H9 (cell line): Measurements from ENCODE around the gene APOH. TPM values are rescaled to one million over a fixed set of nuclear protein-coding genes. Genes with fewer than 3 reads are reported as not detected.

Source experiments
- DNase-seq: peaks from one replicate; pipeline ENCODE4 v3.0.0-alpha.2; 2017
- H2AFZ ChIP-seq: one replicate; pipeline ENCODE4 v1.6.1; 2013; ENCODE audit warnings: mild to moderate bottlenecking, low read length, control low read depth, moderate library complexity
- H2AK5ac ChIP-seq: 2 replicates; pipeline ENCODE4 v1.6.1; 2013; ENCODE audit warnings: low read length, control low read depth, mixed read lengths; ENCODE audit not compliant: insufficient read length
- H2BK120ac ChIP-seq: one replicate; pipeline ENCODE4 v1.6.1; 2013; ENCODE audit warnings: low read depth, mild to moderate bottlenecking, low read length, control low read depth, inconsistent platforms; ENCODE audit not compliant: poor library complexity, severe bottlenecking
- H2BK12ac ChIP-seq: 2 replicates; pipeline ENCODE4 v1.6.1; 2013; ENCODE audit warnings: low read length, control low read depth, mixed read lengths, low read depth; ENCODE audit not compliant: insufficient read length
- H2BK15ac ChIP-seq: 2 replicates; pipeline ENCODE4 v1.6.1; 2013; ENCODE audit warnings: low read depth, low read length, control low read depth
- H2BK20ac ChIP-seq: one replicate; pipeline ENCODE4 v1.6.1; 2013; ENCODE audit warnings: low read depth, mild to moderate bottlenecking, low read length, control low read depth, inconsistent platforms; ENCODE audit not compliant: poor library complexity, severe bottlenecking
- H2BK5ac ChIP-seq: 2 replicates; pipeline ENCODE4 v1.6.1; 2013; ENCODE audit warnings: low read length, control low read depth, mixed read lengths; ENCODE audit not compliant: insufficient read length
- H3K14ac ChIP-seq: 2 replicates; pipeline ENCODE4 v1.6.1; 2013; ENCODE audit warnings: low read length, control low read depth; ENCODE audit not compliant: insufficient read depth
- H3K18ac ChIP-seq: 2 replicates; pipeline ENCODE4 v1.6.1; 2013; ENCODE audit warnings: low read depth, mild to moderate bottlenecking, mixed read lengths, low read length, control low read depth; ENCODE audit not compliant: insufficient read length
- H3K23ac ChIP-seq: 2 replicates; pipeline ENCODE4 v1.6.1; 2013; ENCODE audit warnings: low read length, control low read depth, mixed read lengths, low read depth; ENCODE audit not compliant: insufficient read length
- H3K23me2 ChIP-seq: 2 replicates; pipeline ENCODE4 v1.6.1; 2013; ENCODE audit warnings: low read depth, mild to moderate bottlenecking, mixed read lengths, low read length, control low read depth; ENCODE audit not compliant: insufficient read length, poor library complexity, severe bottlenecking
- H3K27ac ChIP-seq: 2 replicates; pipeline ENCODE4 v1.5.1; 2013; ENCODE audit warnings: low read length, control low read depth, mixed read lengths, low read depth; ENCODE audit not compliant: insufficient read length
- H3K27me3 ChIP-seq: 2 replicates; pipeline ENCODE4 v1.6.1; 2013; ENCODE audit warnings: low read length, control low read depth, inconsistent platforms; ENCODE audit not compliant: insufficient read depth
- H3K4ac ChIP-seq: 2 replicates; pipeline ENCODE4 v1.6.1; 2013; ENCODE audit warnings: low read depth, mild to moderate bottlenecking, control low read depth, inconsistent platforms, low read length, moderate library complexity
- H3K4me1 ChIP-seq: 2 replicates; pipeline ENCODE4 v1.6.1; 2013; ENCODE audit warnings: low read length, control low read depth, inconsistent platforms; ENCODE audit not compliant: insufficient read depth
- H3K4me2 ChIP-seq: 2 replicates; pipeline ENCODE4 v1.6.1; 2013; ENCODE audit warnings: low read length, control low read depth, mixed read lengths; ENCODE audit not compliant: insufficient read length, insufficient read depth
- H3K56ac ChIP-seq: 2 replicates; pipeline ENCODE4 v1.6.1; 2013; ENCODE audit warnings: low read depth, mild to moderate bottlenecking, mixed read lengths, low read length, control low read depth; ENCODE audit not compliant: insufficient read length
- H3K79me1 ChIP-seq: 2 replicates; pipeline ENCODE4 v1.6.1; 2013; ENCODE audit warnings: low read depth, mild to moderate bottlenecking, moderate library complexity, low read length, control low read depth, inconsistent platforms; ENCODE audit not compliant: insufficient read depth, poor library complexity, severe bottlenecking
- H3K79me2 ChIP-seq: 2 replicates; pipeline ENCODE4 v1.6.1; 2013; ENCODE audit warnings: low read length, control low read depth, inconsistent platforms; ENCODE audit not compliant: insufficient read depth
- H3K9ac ChIP-seq: 2 replicates; pipeline ENCODE4 v1.6.1; 2013; ENCODE audit warnings: low read length, control low read depth, mixed read lengths; ENCODE audit not compliant: insufficient read length; ENCODE audit errors: extremely low read depth
- H3K9me3 ChIP-seq: one replicate; pipeline ENCODE4 v1.6.1; 2013; ENCODE audit warnings: low read depth, low read length, inconsistent platforms; ENCODE audit not compliant: control insufficient read depth
- H3T11ph ChIP-seq: one replicate; pipeline ENCODE4 v1.6.1; 2013; ENCODE audit warnings: mild to moderate bottlenecking, low read length, control low read depth, inconsistent platforms
- H4K20me1 ChIP-seq: one replicate; pipeline ENCODE4 v1.6.1; 2013; ENCODE audit not compliant: control insufficient read depth, insufficient read length, insufficient read depth
- H4K5ac ChIP-seq: 2 replicates; pipeline ENCODE4 v1.6.1; 2013; ENCODE audit warnings: low read depth, mild to moderate bottlenecking, mixed read lengths, low read length, control low read depth; ENCODE audit not compliant: insufficient read length
- H4K8ac ChIP-seq: replicated peaks from 2 replicates; pipeline ENCODE4 v1.6.1; 2013; ENCODE audit warnings: low read length, control low read depth, mixed read lengths, low read depth; ENCODE audit not compliant: insufficient read length
- H4K91ac ChIP-seq: 2 replicates; pipeline ENCODE4 v1.6.1; 2013; ENCODE audit warnings: low read depth, mild to moderate bottlenecking, moderate library complexity, mixed read lengths, low read length, control low read depth; ENCODE audit not compliant: insufficient read length
- H3K27ac Mint-ChIP-seq, 3 experiments: 2 replicates in 2 of 3; 3 replicates in 1 of 3; pipeline ENCODE4 v1.8.0; 2020 to 2021; ENCODE audit warnings: mixed read lengths in 3 of 3, mild to moderate bottlenecking in 1 of 3, moderate library complexity in 1 of 3
- H3K27me3 Mint-ChIP-seq: 2 replicates; pipeline ENCODE4 v1.8.0; 2021; ENCODE audit warnings: low read depth, mild to moderate bottlenecking, moderate library complexity, mixed read lengths
- H3K36me3 Mint-ChIP-seq, 3 experiments: 2 replicates in 2 of 3; 3 replicates in 1 of 3; pipeline ENCODE4 v1.8.0; 2020 to 2021; ENCODE audit warnings: low read depth in 3 of 3, mixed read lengths in 3 of 3; ENCODE audit not compliant: insufficient read depth in 1 of 3
- H3K4me1 Mint-ChIP-seq, 2 experiments: 2 replicates each; pipeline ENCODE4 v1.8.0; 2020; ENCODE audit warnings: mixed read lengths in 2 of 2
- H3K4me3 Mint-ChIP-seq, 2 experiments: 2 replicates in 1 of 2; 3 replicates in 1 of 2; pipeline ENCODE4 v1.8.0; 2020 to 2021; ENCODE audit warnings: mild to moderate bottlenecking in 2 of 2, mixed read lengths in 2 of 2, moderate library complexity in 1 of 2
- H3K9me3 Mint-ChIP-seq, 2 experiments: 2 replicates in 1 of 2; 3 replicates in 1 of 2; pipeline ENCODE4 v1.8.0; 2020; ENCODE audit warnings: mild to moderate bottlenecking in 2 of 2, mixed read lengths in 2 of 2, moderate library complexity in 1 of 2
- CTCF ChIP-seq: fragments of 200-600 bp; sonication (generic); conservative IDR thresholded peaks from 3 replicates; pipeline ENCODE4 v1.8.0; 2021; ENCODE audit warnings: antibody characterized with exemption, mild to moderate bottlenecking
- WGBS: extraction: QIAGEN DNeasy Blood & Tissue Kit; methylation state at CpG from one replicate; pipeline ENCODE4 v1.1.7; 2013; ENCODE audit warnings: missing lambda C conversion rate, low lambda C conversion rate, mixed read lengths; ENCODE audit not compliant: insufficient read length; ENCODE audit errors: extremely low coverage; 5-methylcytosine and 5-hydroxymethylcytosine counted together
- total RNA-seq: library from RNA; stranded (reverse); gene quantifications from 2 replicates; pipeline ENCODE4 v1.2.1, GENCODE V29; 2021

The APOH gene
- total RNA-seq, 1 experiment from 2014 or later = not detected

- no peaks in the 10 kb centered on the region for H3K36me3 Mint-ChIP-seq
- no peak for DNase-seq
- no peaks in the 10 kb centered on the region for H3K4me1 ChIP-seq
- H2BK15ac ChIP-seq = no peak overlapping the region
- no peak for TF ChIP-seq CTCF
- no peak overlapping the region for H4K91ac ChIP-seq
- no peak overlapping the region for H3K56ac ChIP-seq
- H2BK20ac ChIP-seq = no peak overlapping the region
- no peaks in the 10 kb centered on the region for H3K9me3 ChIP-seq
- no peak overlapping the region for H3T11ph ChIP-seq
- H3K4me3 Mint-ChIP-seq = no peak overlapping the region
- H3K27ac ChIP-seq = no peak overlapping the region
- H4K5ac ChIP-seq = no peak overlapping the region
- no peak overlapping the region for H4K8ac ChIP-seq
- H3K4me1 Mint-ChIP-seq = no peaks in the 10 kb centered on the region
- no CpG with 5 or more reads among the region's 3 CpGs for WGBS
- H2BK5ac ChIP-seq = no peak overlapping the region
- no peaks in the 10 kb centered on the region for H3K79me2 ChIP-seq
- H2BK120ac ChIP-seq = no peak overlapping the region
- no peak overlapping the region for H3K4ac ChIP-seq
- H3K14ac ChIP-seq = no peak overlapping the region
- no peak overlapping the region for H2BK12ac ChIP-seq
- H3K27me3 Mint-ChIP-seq = no peaks in the 10 kb centered on the region
- no peak overlapping the region for H3K9ac ChIP-seq
- no peak overlapping the region for H3K18ac ChIP-seq
- no peak overlapping the region for H2AK5ac ChIP-seq
- no peaks in the 10 kb centered on the region for H3K9me3 Mint-ChIP-seq
- no peaks in the 10 kb centered on the region for H3K79me1 ChIP-seq
- H3K27ac Mint-ChIP-seq = no peak overlapping the region
- no peaks in the 10 kb centered on the region for H3K27me3 ChIP-seq
- no peaks in the 10 kb centered on the region for H3K23me2 ChIP-seq
- no peak overlapping the region for H3K23ac ChIP-seq
- no peaks in the 10 kb centered on the region for H4K20me1 ChIP-seq
- no peak overlapping the region for H2AFZ ChIP-seq
- no peak overlapping the region for H3K4me2 ChIP-seq
Observed at GRCh38 chr17:66235377-66235994, 6.3 kb upstream of the APOH start.
